Measurements from ENCODE around the gene ZNF138.
"Not testable (repeated sequence)": the region's sequence is repeated elsewhere in the genome, so short reads cannot be mapped to it uniquely, and the experiment has no call there.

Gene ZNF138

DNA sequence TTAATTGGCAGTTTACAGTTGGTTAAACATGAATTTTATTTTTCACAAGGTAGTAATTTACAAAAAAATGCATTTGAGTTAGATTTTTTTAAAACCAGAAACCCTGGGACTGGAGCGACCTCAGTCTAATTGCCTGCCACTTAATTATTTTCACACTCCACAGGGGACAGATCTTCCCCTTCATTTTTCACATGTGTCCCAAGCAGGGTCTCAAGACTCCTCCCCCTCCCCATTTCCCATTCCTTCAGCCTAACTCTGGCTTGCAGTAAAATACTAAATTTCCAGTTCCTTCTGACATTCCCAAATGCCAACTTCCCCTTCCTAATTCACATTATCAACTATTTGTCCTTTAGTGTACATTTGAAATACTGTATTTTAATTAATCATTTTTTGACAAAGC, 948 bp downstream of the ZNF138 start:
- TF ChIP-seq, protein P1, sequence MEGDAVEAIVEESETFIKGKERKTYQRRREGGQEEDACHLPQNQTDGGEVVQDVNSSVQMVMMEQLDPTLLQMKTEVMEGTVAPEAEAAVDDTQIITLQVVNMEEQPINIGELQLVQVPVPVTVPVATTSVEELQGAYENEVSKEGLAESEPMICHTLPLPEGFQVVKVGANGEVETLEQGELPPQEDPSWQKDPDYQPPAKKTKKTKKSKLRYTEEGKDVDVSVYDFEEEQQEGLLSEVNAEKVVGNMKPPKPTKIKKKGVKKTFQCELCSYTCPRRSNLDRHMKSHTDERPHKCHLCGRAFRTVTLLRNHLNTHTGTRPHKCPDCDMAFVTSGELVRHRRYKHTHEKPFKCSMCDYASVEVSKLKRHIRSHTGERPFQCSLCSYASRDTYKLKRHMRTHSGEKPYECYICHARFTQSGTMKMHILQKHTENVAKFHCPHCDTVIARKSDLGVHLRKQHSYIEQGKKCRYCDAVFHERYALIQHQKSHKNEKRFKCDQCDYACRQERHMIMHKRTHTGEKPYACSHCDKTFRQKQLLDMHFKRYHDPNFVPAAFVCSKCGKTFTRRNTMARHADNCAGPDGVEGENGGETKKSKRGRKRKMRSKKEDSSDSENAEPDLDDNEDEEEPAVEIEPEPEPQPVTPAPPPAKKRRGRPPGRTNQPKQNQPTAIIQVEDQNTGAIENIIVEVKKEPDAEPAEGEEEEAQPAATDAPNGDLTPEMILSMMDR (conservative IDR thresholded peaks at IDR 0.05; ENCODE audit: low read depth): no peak
- ChIA-PET POLR2A (ENCODE audit: low non-redundant PET) (no interaction called here), CTCF (no interaction called here)
- H3K27ac ChIP-seq: no peak overlapping the region
- DNase-seq (ENCODE audit: low spot score): no peak

GRCh38 chr7:64799169-64799568, 4.9 kb downstream of the ZNF138 start:
- DNase-seq (ENCODE audit: low spot score); POLR2A ChIA-PET (ENCODE audit: low non-redundant PET); CTCF ChIA-PET: not testable (repeated sequence)
- peak overlapping the region; percentile 47 for H3K27ac ChIP-seq

GRCh38 chr7:64802699-64803098, 8.5 kb downstream of the ZNF138 start:
- ChIA-PET CTCF (no interaction called here), POLR2A (ENCODE audit: low non-redundant PET) (no interaction called here)
- no peak overlapping the region for H3K27ac ChIP-seq
- TF ChIP-seq, protein P1 (conservative IDR thresholded peaks at IDR 0.05; ENCODE audit: low read depth): no peak
- DNase-seq (ENCODE audit: low spot score): no peak

DNA sequence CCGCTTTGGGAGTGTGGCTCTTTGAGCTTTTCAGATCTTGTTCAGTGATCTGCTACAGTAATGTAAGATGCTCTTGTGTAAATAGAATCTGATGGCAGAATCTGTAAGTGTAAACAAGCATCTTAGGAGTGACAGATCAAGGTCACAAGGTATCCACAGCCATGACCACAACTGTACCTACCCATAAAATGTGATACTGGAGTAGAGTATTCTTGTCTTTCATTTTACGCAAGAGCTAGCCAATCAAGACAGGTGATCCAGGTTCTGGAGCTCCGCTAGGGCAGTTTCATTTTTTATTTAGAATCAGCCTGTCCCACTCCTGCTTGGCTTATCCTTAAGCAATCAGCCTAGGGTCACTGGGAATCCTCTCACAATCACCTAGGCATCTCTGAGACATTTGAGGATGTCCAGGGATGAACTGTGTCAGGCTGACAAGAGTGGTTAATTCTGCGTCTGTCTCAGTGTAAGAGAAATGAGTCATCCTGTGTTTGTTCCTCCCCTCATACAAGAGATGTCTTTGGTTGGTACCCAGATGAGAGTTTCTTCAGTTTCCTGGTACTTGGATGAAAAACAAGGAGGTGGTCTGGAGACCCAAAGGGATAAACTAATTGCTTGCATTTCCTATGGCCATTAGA, 13.6 kb downstream of the ZNF138 start:
- no peak for DNase-seq (ENCODE audit: low spot score)
- TF ChIP-seq, protein P1 (conservative IDR thresholded peaks at IDR 0.05; ENCODE audit: low read depth): no peak
- H3K27ac ChIP-seq: no peak overlapping the region
- ChIA-PET CTCF (no interaction called here), POLR2A (ENCODE audit: low non-redundant PET) (no interaction called here)

DNA sequence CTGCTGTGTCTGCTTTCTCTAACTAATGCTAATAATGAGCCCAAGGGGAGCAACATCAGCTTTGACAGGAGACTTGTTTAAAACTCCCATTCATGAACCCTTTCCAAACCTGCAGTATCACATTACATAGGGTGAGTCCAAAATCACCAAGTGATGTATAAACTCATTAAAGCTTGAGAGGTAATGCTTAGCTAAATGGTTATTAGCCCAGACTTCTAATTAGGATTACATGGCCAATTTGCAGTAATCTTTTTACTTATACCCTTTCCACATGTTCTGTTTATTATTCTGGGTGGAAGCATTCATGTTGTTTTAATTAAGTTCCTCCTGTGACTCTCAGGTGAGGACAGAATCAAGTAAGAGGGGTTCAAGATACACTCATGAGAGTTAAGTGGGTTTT, 17.5 kb downstream of the ZNF138 start:
- DNase-seq (ENCODE audit: low spot score): no peak
- no peak overlapping the region for H3K27ac ChIP-seq
- TF ChIP-seq, protein P1 (conservative IDR thresholded peaks at IDR 0.05; ENCODE audit: low read depth): no peak
- ChIA-PET POLR2A (ENCODE audit: low non-redundant PET) (no interaction called here), CTCF (no interaction called here)

- no peak overlapping the region for H3K27ac ChIP-seq
- DNase-seq (ENCODE audit: low spot score): no peak
- CTCF ChIA-PET: no interaction called here
- POLR2A ChIA-PET (ENCODE audit: low non-redundant PET): no interaction called here
- TF ChIP-seq, protein P1 (conservative IDR thresholded peaks at IDR 0.05; ENCODE audit: low read depth): no peak
Measured at GRCh38 chr7:64830926-64831325, 36.7 kb downstream of the ZNF138 start.

GRCh38 chr7:64832136-64832535, 37.9 kb downstream of the ZNF138 start:
- ChIA-PET CTCF (no interaction called here), POLR2A (ENCODE audit: low non-redundant PET) (no interaction called here)
- H3K27ac ChIP-seq: no peak overlapping the region
- no peak for DNase-seq (ENCODE audit: low spot score)
- TF ChIP-seq, protein P1 (conservative IDR thresholded peaks at IDR 0.05; ENCODE audit: low read depth): no peak
